Measurements from ENCODE around the gene SIM1. TPM values are rescaled to one million over a fixed set of nuclear protein-coding genes. Genes with fewer than 3 reads are reported as not detected.

Gene SIM1
- total RNA-seq, 1 donor from 2014 or later = 0.47 TPM

- intact Hi-C loops (cut with micrococcal nuclease) = no loop called here
These were observed 5.7 kb downstream of the SIM1 start for GRCh38 chr6:100458841-100459591.

- intact Hi-C loops (cut with micrococcal nuclease) = loop anchor here (1.0 kb wide), 1 partner anchor 9 kb away; no protein-coding TSS in a partner anchor
These were observed 7.3 kb downstream of the SIM1 start for GRCh38 chr6:100457311-100457990.

GRCh38 chr6:100456908-100457235, 7.8 kb downstream of the SIM1 start:
- intact Hi-C loops (cut with micrococcal nuclease) = loop anchor here (1.0 kb wide), 1 partner anchor 9 kb away; no protein-coding TSS in a partner anchor

- intact Hi-C loops (cut with micrococcal nuclease) = no loop called here
These were observed 8.4 kb downstream of the SIM1 start for GRCh38 chr6:100456141-100456907.

GRCh38 chr6:100455230-100456124, 9.2 kb downstream of the SIM1 start:
- intact Hi-C loops (cut with micrococcal nuclease) = no loop called here

GRCh38 chr6:100454551-100455229, 10.0 kb downstream of the SIM1 start:
- intact Hi-C loops (cut with micrococcal nuclease) = loop anchor here (1.0 kb wide), 1 partner anchor 12 kb away; no protein-coding TSS in a partner anchor

- intact Hi-C loops (cut with micrococcal nuclease) = loop anchor here (1.0 kb wide), 1 partner anchor 12 kb away; no protein-coding TSS in a partner anchor
These were observed 10.8 kb downstream of the SIM1 start for GRCh38 chr6:100453701-100454521.

DNA sequence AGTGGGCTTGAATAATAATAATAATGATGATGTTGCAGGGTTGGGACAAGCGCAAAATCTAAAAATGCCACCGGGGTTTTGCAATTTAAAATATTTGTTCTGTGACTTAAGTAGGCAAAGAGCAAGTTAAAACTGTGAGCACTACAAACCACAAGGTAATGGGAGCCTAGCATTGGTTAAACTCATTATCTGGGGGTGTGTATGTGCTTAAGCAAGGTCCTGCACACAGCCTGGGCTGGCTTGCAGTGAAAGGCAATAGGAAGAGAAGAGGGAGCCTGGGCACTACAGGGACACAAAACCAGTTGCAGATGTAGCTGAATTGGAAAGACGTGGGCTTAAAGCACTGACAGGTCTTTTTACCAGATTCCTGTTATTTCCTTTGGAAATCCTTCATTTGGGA, 11.7 kb downstream of the SIM1 start:
- intact Hi-C loops (cut with micrococcal nuclease) = no loop called here

- intact Hi-C loops (cut with micrococcal nuclease) = no loop called here
These were observed 13.1 kb downstream of the SIM1 start for GRCh38 chr6:100451577-100451976.

- intact Hi-C loops (cut with micrococcal nuclease) = loop anchor here (5.0 to 10.0 kb wide), 3 partner anchors 222 to 948 kb away; no protein-coding TSS in a partner anchor
These were observed 15.5 kb downstream of the SIM1 start for GRCh38 chr6:100449239-100449691.

DNA sequence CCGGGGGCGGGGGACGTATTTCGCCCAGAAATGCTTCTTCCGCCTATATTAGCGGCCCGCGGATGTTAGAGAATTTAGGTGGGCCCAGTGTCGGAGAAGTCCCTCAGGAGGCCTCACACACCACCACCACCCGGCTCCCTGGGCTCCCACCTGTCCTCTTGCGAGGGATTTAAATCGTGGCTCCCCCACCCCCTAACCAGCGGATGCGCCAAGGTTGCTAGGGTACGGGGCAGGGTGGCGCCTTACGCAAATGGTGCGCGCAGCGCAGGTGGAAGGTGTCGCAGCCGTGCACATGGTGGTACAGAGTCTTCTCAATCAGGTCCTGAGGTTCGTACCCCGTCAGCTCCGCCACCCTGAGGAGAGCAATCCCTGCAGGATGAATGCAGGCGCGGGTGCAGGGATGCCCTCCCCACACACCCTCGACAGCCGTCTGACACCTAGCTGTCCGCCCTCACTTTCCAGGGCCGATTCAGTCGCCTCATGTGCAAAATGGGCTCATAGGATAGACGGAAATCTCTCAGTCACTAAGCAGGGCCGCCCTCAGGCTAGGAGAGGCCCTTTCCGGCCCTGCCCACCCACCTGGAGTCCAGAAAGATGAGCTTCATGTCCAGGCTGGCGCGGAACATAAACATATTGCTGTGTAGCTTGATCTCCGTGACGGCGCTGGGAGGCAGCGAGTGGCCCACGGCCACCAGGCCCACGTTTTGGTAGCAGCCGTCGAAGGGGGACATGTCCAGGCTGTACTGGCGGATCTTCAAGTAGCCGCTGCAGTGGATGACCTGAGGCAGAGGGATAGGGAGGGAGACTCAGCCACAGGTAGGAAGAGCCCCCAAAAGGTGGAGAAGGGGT, 16.6 kb downstream of the SIM1 start:
- intact Hi-C loops (cut with micrococcal nuclease) = loop anchor here (1.0 to 10.0 kb wide), 5 partner anchors 9 to 949 kb away; no protein-coding TSS in a partner anchor

DNA sequence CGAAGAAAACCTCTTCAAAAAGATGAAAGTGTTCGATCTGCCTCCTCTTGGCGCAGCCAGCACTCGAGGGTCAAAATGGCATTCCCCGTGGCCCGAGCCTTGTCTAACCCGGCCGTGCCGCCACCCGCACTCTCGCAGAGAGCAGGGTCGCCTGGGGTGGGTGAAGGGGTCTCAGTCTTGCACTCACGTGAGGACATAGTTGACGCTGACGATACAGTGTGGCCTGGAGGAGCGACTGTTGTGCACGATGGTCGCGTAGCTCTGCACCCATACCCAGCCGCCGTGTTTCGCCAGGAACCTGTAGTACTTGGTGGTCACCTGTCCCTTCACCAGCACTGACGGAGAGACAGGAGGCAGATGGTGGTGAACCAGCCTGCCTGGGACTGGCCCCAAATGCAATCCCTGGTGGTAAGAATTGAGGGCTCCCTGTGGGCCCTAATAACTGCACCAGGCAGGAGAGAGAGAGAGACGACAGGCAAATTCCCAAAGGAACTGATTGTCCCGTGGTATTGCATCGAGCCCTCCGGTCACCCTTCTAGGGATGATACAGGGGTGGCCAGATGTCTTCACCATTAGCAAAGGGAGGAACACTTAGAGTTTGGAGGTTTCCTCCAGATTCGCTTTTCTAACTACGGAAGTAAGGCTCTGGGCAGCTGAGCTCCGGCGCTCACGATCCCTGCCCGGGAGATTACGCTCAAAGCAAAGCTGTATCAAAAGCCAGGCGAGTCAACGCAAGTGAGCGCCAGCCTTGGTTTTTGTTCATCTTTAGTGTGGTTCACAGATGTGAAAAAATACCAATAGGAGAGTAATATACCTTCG, 17.4 kb downstream of the SIM1 start:
- intact Hi-C loops (cut with micrococcal nuclease) = loop anchor here (1.0 to 10.0 kb wide), 4 partner anchors 18 to 950 kb away; no protein-coding TSS in a partner anchor

DNA sequence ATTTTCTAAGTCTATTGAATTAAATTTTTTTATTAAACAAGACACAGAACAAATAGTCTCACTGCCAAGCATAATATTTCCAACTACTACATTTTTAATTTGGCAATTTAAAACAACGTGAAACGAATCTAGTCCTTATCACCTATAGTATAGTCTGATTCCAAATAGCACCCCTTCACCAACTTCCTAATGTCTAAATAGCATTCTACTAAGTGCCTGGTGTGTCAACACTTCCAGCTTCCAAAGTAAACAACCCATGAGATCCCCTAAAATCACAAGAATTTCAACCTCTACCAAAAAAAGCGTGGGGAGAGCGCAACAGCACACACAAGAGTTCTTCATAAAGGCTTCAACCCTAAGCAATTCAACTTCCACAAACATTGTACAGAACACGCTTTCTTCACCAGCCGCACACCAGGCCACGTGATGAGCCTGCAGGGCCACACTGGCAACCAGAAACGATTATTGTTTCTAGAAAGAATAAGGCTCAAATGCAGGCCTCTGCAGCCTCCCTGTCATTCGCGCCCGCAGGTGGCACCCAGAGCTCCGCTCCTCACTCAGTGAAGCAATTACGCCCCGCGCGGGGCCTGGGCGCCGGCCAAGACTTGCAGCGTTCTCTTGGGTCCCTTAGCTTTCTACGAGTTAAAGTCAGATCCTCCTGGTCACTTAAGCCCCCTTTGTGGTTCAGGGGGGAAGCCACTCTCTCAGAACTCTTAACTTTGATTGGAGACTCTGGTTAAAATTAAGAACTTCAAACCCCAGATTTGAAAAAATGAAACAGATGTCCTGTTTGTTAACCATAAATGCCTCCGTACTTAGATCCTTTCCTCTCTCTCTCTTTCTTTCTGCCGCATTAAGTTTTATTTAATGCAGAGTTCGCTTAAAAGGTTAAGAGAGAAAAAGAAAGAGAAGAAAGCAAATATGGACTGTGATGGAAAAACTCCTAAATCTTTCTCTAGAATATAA, 18.3 kb downstream of the SIM1 start:
- intact Hi-C loops (cut with micrococcal nuclease) = loop anchor here (1.0 to 10.0 kb wide), 4 partner anchors 19 to 951 kb away; no protein-coding TSS in a partner anchor

GRCh38 chr6:100445512-100445911, 19.2 kb downstream of the SIM1 start:
- intact Hi-C loops (cut with micrococcal nuclease) = loop anchor here (5.0 to 10.0 kb wide), 3 partner anchors 218 to 952 kb away; no protein-coding TSS in a partner anchor

GRCh38 chr6:100440935-100441334, 23.8 kb downstream of the SIM1 start:
- intact Hi-C loops (cut with micrococcal nuclease) = loop anchor here (10.0 kb wide), 1 partner anchor 326 kb away; no protein-coding TSS in a partner anchor

- intact Hi-C loops (cut with micrococcal nuclease) = no loop called here
These were observed 29.4 kb downstream of the SIM1 start for GRCh38 chr6:100435299-100435698.

Measured in T-helper 1 cell treated with Interleukin-12 subunit alpha and Interleukin-12 subunit beta and Interleukin-4 antibody, amounts not matched to agents 30 ng/mL and 1 ng/mL, for 36 hours (primary cell).